ENCODE data around the gene RARA.
A peak's percentile ranks its signal among the peaks of the same experiment; 100 is the strongest.

Gene RARA

GRCh38 chr17:40317345-40317873 is 8.4 kb downstream of the RARA start:
- peak; percentile 95 for DNase-seq

DNA sequence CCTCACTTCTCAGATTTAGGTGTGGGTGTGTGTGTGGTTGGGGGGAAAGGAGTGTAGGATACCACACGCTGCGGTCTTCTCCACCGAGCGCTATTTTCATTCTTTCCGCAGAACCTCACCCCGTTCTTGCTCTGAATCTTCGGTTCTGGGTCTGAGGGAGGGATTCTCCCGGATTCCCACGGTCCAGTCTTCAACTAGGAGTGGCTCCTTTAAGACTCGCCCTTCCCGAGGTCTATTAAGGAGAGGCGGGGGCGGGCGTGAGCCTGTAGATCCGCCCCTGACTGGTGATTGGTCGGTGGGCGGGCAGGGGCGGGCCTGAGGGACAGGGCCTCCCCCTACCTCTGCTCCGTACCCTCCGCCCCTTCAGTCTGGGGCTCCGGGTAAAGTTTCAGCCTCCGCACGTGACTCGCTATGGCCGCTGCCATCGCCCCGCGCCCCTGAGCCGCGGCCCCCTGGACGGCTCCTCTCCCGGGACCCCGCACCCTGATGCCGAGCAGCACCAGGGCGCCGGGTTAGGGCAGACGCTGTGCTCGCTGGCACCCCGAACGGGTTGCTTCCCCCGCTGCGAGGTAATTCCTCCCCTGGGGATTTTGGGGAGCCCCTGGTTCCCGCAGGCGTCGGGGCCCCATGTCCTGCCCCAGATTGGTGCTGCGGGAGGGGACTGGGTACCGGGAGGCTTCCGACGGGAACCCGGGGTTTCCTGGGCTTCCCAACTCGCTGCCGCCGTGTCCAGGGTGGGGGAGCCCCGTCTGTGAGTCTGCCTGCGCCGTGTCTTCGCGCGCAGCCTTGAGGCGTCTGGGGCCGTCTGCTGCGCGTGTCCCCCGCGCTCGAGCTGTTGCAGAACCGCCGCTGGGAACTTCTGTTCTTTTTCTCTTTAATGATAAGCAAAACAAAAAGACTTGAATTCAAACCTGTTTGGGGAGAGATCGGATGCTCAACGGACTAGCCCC is 9.2 kb downstream of the RARA start:
- DNase-seq, result peak; percentile 99

GRCh38 chr17:40318830-40319391 is 9.9 kb downstream of the RARA start:
- DNase-seq, result no peak

DNA sequence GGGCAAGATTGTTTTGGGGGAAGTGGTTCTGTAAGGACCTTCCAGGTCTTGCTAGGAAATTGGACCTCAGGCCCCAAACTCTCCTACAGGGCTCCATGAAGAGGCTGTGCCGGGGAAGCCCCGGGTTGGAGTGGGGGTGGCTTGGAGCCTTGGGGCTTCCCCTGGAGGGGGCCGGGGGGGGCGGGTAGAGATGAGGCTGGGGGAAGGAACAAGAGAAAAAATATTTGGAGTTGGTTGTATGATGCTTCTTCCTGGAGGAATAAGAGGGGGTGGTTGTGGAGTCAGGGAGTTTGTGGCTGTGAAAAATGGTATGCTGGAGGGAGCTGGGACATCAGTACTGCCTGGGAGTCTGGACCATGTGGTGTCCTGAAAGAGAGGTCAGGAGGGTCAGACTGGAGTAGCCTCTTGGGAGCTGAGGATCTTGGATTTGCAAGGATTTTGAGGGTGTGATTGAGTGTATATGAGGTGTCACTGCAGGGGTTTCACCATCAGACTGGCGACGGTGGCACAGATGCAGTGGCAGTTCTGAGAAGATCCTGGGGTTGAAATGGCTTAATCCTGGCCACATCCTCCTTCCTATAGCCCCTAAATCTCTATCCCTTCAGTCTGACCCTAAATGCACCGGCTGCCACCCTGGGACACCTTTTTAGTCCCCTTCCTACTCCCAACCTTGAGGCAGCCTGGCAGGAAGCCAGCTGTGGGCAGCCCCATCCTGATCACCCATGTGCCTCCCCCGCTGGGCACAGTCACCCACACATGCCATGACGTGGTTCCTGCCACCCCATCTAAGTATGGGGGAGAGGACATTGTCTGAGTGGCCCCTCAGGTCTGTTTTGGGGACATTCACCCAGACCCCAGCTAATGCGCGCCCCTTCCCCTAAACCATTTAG is 10.9 kb downstream of the RARA start:
- no peak for DNase-seq

GRCh38 chr17:40320756-40321523 is 12.0 kb downstream of the RARA start:
- no peak for DNase-seq

- no peak for DNase-seq
Observed at GRCh38 chr17:40321524-40321929, 12.5 kb downstream of the RARA start.

DNA sequence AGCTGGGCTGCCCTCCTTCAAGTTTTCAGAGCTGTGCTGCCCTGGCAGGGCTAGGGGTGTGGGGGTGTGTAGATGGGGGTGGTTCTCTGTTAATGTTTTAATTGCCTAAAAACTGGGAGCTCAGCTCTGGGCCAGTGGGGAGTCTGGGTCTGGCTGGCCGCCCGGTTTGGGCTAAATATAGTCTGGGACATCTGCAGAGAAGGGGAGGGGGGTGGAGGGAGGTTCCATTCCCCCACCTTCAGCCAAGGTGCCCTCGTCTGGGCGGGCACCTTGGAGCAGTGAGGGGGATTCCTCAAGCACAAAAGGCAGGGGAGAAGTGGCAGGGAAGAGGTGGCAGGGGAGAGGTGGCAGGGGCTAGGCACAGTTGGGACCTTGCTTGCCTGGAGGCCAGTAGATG is 13.0 kb downstream of the RARA start:
- DNase-seq, result no peak

- peak; percentile 44 for DNase-seq
Observed at GRCh38 chr17:40322358-40323315, 13.7 kb downstream of the RARA start.

DNA sequence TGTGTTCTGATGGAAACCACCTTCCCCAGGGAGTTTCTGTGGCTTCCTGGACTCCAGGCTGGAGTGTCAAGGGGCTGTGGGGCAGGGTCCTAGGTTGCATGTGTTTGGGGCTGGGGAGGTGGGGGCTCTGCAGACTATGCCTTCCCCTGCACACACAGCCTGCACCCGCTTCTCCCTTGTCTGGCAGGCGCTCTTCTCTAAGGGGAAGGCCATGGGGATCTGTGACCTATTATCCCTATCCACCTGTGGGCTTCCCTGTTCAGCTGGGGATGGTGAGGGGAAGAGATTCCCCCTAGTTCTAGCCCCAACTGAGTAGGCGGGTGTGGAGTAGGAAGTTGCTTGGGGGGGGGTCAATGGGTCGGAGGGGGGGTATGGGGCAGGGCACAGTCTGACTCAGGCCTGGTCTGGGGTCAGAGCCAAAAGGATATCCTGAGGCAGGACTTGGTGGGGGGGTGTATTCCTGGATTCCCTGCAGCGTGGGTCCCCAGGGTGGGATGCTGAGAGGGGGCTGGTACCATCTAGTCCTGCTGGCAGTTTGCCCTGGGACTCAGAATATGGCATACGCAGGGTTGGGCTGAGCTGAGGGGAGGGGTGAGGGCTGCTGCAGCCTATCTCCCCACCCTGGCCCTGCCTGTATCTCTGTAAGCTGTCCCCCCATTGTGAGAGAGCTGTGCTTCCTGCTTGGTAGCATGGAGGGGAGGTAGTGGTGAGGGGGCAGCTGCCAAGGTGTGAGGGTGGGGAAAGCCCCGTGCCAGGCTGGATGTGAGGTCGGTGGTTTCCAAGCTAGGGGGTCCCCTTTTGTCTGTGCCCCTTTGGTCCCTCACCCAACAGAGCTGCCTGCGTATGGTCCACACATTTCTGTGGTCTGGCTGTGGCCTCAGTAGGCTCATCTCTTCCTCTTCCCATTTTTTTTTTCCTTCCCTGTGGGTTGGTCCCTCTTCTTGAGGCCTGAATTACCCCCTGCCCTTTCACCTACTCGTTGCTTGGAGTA is 14.7 kb downstream of the RARA start:
- DNase-seq, result no peak

- no peak for DNase-seq
Observed at GRCh38 chr17:40325156-40326013, 16.4 kb downstream of the RARA start.

DNA sequence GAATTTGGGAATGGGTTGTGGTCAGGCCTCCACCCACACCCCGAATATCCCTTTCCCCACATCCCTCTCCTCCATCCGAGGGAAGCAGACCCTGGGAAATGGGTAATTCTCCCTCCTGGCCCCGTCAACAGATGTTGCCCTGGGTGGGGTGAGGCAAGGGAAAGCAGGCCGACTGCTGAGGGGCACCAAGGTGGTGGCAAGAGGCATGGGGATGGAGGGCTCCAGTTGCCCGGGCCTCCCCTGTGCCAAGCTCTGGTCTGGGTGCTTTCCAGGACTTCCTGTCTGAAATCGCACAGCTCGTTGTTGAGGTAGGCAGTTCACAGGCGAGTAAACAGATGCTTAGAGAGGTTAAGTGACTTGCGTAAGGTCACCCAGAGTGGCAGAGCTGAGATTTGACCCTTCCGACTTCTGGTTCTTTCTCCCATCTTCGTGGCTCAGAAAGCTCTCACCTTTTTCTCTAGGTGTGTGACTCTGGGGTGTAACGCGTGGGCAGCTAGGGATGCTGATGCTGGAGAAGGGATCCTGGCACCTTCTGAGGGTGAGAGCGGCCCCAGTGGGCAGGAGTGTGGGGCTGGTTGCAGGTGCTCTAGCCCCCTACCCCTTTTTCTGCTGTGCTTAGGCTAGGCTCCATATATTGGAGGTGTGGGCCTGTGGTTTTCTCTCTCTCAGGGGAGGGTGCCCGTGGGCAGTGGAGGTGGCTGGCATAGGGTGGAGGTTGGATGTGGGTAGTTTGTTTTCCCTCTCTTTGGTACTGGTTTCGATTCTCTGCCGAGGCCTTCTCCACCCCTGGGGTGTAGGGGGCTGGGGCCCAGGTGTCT is 17.2 kb downstream of the RARA start:
- no peak for DNase-seq

- DNase-seq, result no peak
Observed at GRCh38 chr17:40326832-40327199, 17.8 kb downstream of the RARA start.

DNA sequence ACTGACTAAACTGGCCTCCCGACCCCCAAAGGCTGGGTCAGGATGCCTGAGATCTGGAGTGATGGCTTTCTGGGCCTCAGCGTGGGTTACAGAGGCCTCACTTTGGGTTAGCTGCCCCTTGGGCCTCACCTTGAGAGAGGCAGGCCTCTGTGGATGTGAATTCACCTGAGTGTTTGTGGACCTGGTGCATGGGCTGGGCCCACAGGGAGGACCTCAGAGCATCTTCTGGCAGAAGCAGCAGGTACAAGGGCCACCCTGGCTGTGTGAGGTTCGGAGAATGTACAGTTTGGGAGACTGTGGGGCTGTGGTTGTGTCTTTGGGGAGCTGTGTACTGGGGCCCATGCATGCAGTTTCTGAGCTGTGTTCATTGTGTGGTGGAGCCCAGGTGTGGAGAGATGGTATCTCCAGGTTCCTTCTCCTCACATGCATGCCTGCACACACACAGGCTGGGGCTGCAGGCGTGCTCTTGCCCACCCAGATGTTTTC is 18.3 kb downstream of the RARA start:
- DNase-seq, result no peak

GRCh38 chr17:40327735-40328385 is 18.9 kb downstream of the RARA start:
- no peak for DNase-seq

DNA sequence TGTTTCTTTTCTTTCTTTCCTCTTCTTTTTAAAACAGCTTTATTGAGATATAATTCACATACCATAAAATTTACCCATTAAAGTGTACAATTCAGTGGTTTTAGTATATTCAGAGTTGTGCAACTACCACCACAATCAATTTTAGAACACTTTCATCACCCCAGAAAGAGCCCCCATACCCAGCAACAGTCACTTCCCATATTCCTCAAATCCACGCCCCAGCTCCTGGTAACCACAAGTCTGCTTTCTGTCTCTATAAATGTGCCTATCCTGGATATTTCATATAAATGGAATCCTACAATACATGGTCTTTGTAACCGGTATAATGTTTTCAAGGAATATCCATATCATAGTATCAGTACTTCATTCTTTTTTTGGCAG is 19.4 kb downstream of the RARA start:
- no peak for DNase-seq

GRCh38 chr17:40329839-40330794 is 21.1 kb downstream of the RARA start:
- DNase-seq, result peak; percentile 80

Measured in NCI-H82 (cell line).